Measurements from ENCODE around the gene BRIP1. TPM values are rescaled to one million over a fixed set of nuclear protein-coding genes. Genes with fewer than 3 reads are reported as not detected.
"Not testable (repeated sequence)": the region's sequence is repeated elsewhere in the genome, so short reads cannot be mapped to it uniquely, and the experiment has no call there.

The BRIP1 gene
- total RNA-seq: 10 to 100 TPM; 14.1 to 15.8 TPM

DNA sequence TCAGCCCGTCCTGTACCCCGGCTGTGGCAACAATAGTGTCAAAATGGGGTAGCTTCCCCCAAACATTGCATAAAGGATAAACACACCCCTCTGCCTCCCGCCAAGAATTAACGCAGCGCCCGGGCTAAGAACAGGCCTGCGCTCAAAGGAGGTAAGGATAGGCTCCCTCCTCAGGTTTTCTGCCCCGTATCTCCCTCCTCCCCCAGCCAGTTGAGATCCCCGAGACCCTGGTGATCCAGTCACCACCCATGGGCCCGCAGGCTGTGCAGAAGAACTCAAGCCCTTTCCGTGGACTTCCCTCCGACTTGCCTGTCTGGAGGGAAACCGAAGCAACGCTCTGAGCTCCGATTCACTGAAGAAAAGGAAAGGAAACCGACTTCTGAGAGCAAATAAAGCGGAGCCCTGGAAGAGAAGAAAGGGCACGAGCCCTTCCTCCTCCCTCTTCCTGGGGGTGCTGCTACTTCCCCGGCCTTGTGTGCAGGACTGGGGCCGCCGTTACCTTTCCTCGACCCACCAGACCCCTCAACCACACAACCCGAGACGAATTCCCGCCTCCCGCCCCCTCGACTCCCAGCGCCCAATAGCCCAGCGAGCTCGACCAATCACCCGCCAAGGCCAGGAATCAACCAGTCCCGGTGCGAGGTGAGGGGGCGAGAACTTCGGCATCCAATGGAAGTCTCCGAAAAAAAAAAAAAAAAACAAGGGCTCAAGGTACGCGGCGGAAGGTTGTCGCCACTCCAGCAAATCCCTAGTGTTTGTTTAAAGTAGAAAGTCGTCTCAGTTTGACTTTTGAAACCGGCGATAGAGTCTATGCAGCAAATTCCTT, at the start of gene BRIP1:
Gene BRIP1, minus strand, starts transcription at position 554 of the 826 bp plus-strand sequence. CDS start 1,989 bp downstream, outside the sequence.
- ChIA-PET POLR2A (interaction anchor here (0.5 to 1.5 kb wide), 9 partner anchors 11 to 1746 kb away, joined by 3 to 6 read pairs (median 3); partner anchors contain the start of genes INTS2 and MED13), CTCF (interaction anchor here (0.6 to 2.7 kb wide), 7 partner anchors 10 to 246 kb away, joined by 3 to 10 read pairs (median 4); partner anchors contain the start of gene MED13)
- no peaks in the 10 kb centered on the region for H3K27me3 Mint-ChIP-seq
- peak within 1 kb of the TSS; percentile 89 for H3K27ac Mint-ChIP-seq
- intact Hi-C loops (cut with micrococcal nuclease): loop anchor here (1.0 kb wide), 2 partner anchors 65 to 203 kb away; no protein-coding TSS in a partner anchor
- peaks cover 28% of the 10 kb centered on the region for H3K4me1 Mint-ChIP-seq (ENCODE audit: low read depth)
- H3K9me3 Mint-ChIP-seq: no peaks in the 10 kb centered on the region
- peak within 1 kb of the TSS; percentile 96 for H3K4me3 Mint-ChIP-seq
- DNase-seq: peak; percentile 95
- H3K36me3 Mint-ChIP-seq: peaks cover 9% of the 10 kb centered on the region

DNA sequence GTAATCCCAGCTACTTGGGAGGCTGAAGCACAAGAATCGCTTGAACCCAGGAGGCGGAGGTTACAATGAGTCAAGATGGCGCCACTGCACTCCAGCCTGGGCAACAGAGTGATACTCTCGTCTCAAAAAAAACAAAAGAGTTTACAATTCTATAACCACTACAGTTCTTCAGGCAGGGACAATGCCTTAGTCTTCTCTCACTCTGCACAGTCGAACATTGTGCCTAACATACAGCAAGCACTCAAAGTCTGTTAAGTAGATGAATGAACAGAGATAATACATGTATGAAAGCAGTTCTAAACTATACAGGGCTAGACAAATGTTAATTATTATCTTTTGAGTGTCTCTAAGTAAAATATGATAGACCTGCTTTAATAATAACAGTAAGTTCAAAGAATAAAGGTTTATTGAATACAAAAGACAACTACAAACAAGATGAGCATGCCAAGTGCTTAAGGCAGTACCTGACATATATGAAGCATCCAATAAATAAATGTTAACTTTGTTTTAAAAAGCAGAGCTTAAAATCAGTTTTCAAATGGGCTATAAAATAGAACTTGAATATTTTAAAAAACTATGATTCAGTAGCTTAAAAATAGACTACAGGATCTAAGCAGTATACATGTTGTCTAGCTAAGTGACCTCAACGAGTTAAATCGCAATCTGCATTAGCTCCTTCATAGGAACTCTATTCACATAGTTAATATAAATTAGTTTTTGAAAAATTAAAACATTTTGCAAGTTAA, 45.1 kb upstream of the BRIP1 start:
- H3K27ac Mint-ChIP-seq: no peak overlapping the region
- ChIA-PET POLR2A (no interaction called here), CTCF (no interaction called here)
- intact Hi-C loops (cut with micrococcal nuclease): no loop called here
- no peak for DNase-seq
- no peaks in the 10 kb centered on the region for H3K4me1 Mint-ChIP-seq (ENCODE audit: low read depth)
- H3K36me3 Mint-ChIP-seq: peaks cover 28% of the 10 kb centered on the region
- no peaks in the 10 kb centered on the region for H3K27me3 Mint-ChIP-seq
- H3K4me3 Mint-ChIP-seq: no peak overlapping the region
- no peaks in the 10 kb centered on the region for H3K9me3 Mint-ChIP-seq

DNA sequence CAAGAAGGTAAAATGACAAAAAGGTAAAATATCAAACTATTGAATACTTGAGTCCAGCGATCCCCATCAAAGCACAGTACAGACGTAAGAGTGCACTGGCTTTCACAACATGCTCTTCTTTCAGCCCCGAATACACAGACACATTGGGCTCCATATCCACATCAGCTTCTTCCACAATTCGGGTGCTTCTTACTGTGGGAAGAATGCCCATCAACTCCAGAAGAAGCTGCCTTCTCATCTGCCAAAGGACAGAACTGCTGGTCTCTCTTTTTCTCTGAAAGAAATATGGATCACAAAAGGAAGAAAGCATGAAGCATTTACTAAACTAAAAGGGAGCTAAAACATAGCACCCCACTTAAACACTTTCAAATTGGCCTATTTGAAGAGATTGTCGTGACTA, 44.0 kb upstream of the BRIP1 start:
- no peak for DNase-seq
- Mint-ChIP-seq H3K4me1 (ENCODE audit: low read depth) (no peaks in the 10 kb centered on the region), H3K27ac (no peak overlapping the region), H3K27me3 (no peaks in the 10 kb centered on the region), H3K9me3 (no peaks in the 10 kb centered on the region), H3K36me3 (peaks cover 35% of the 10 kb centered on the region), H3K4me3 (no peak overlapping the region)
- ChIA-PET POLR2A (no interaction called here), CTCF (interaction anchor here (1.7 kb wide), 1 partner anchor 202 kb away, joined by 3 read pairs; no protein-coding TSS in a partner anchor)
- intact Hi-C loops (cut with micrococcal nuclease): no loop called here

DNA sequence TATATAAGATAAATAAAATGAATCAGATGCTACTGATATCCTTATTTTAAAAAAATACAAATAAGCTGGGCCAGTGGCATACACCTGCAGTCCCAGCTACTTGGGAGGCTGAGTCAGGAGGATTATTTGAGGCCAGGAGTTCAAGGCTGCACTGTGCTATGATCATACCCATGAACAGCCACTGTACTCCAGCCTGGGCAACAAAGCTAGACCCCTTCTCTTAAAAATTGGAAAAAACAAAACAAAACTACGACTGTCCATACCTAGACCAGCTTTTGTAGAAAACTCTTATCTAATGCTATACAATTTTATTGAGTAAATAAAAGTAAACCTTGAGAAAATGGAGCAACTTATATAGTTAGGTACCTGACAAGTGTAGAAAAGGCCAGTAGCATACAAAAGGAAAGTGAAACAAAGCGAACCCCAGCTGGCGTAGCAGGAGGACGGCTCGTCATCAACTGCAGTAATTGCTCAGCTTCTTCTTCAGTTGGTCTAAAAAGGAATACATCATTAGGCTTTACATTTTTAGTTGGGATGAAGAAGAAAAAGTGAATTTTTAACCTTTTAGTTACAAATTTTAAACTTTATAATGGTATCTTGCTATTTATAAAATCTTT, 40.9 kb upstream of the BRIP1 start:
- Mint-ChIP-seq H3K36me3 (peaks cover 35% of the 10 kb centered on the region), H3K27me3 (no peaks in the 10 kb centered on the region), H3K4me1 (ENCODE audit: low read depth) (no peaks in the 10 kb centered on the region), H3K9me3 (no peaks in the 10 kb centered on the region), H3K27ac (peak overlapping the region; percentile 51), H3K4me3 (peak overlapping the region; percentile 12)
- ChIA-PET POLR2A (no interaction called here), CTCF (interaction anchor here (0.6 to 1.3 kb wide), 3 partner anchors 12 to 162 kb away, joined by 3 to 5 read pairs (median 4); partner anchors contain the start of gene BRIP1)
- peak; percentile 60 for DNase-seq
- intact Hi-C loops (cut with micrococcal nuclease): no loop called here

DNA sequence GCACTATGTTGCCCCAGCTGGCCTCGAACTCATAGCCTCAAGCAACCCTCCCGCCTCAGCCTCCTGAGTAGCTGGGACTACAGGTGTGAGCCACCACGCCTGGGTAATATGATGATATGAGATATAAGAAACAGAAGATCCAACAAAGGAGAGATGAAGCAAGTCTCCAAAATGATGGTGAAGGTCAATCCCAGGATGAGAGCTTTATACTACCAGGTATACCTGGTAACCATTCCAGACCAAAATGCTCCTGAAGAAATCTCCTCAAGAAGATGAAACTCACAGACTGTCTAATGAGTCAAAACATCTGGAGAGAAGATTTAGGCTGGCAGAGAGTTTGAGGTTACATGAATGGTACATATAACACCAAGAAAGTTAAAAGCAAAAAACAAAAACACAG, 39.9 kb upstream of the BRIP1 start:
- intact Hi-C loops (cut with micrococcal nuclease): no loop called here
- Mint-ChIP-seq H3K9me3 (no peaks in the 10 kb centered on the region), H3K27ac (no peak overlapping the region), H3K27me3 (no peaks in the 10 kb centered on the region), H3K36me3 (peaks cover 38% of the 10 kb centered on the region), H3K4me3 (no peak overlapping the region), H3K4me1 (ENCODE audit: low read depth) (no peaks in the 10 kb centered on the region)
- ChIA-PET CTCF (interaction anchor here (1.3 kb wide), 1 partner anchor 195 kb away, joined by 3 read pairs; no protein-coding TSS in a partner anchor), POLR2A (no interaction called here)
- no peak for DNase-seq

DNA sequence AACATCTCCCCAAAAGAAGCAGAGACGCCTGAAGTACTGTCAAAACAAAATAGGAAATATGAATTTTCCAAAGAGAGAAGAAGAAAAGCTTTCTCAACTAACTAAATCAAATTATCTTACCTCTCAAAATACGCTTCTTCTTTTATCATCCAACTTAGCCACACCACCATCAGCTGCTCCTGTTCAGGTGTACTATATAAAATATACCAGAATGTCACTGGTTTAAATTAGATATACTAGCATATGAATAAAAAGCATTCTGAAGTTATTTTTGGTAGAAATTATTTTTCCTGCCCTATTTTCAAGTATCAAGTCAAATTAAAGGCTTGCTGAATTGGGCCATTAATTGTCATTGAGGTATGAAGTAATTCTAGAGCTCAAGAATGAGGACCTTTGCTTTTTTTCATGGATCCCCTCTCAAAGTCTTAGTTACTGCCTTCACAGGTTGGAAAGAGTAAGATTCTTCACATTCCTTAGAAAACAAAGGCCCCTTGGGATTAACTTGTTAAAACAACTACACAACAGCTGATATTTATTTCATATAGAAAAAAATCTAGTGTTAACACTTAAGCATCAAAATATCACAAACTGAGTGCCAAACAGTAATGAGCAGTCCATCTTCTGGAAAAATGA, 34.3 kb upstream of the BRIP1 start:
- H3K36me3 Mint-ChIP-seq: peaks cover 29% of the 10 kb centered on the region
- H3K27me3 Mint-ChIP-seq: no peaks in the 10 kb centered on the region
- POLR2A ChIA-PET: no interaction called here
- CTCF ChIA-PET: no interaction called here
- intact Hi-C loops (cut with micrococcal nuclease): no loop called here
- H3K9me3 Mint-ChIP-seq: no peaks in the 10 kb centered on the region
- no peak overlapping the region for H3K27ac Mint-ChIP-seq
- H3K4me1 Mint-ChIP-seq (ENCODE audit: low read depth): no peaks in the 10 kb centered on the region
- no peak overlapping the region for H3K4me3 Mint-ChIP-seq
- DNase-seq: no peak

DNA sequence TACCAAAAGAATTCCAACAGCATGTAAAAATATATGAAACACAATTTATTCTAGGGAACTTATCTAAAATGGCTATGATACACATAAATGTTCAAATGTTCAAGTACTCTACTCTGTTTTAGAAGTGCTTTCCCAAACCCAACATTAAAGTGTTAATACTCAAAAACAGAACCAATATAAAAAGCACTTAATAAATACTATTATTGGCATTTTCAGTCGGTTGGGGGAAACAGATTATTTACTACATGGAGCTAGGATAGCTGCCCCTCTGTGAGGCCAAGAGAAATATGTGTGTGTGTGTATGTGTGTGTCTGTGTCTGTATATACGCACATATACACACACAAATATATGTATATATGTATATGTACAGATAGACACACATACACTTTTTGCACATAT, 32.1 kb upstream of the BRIP1 start:
- DNase-seq: no peak
- H3K4me3 Mint-ChIP-seq: no peak overlapping the region
- no peaks in the 10 kb centered on the region for H3K9me3 Mint-ChIP-seq
- intact Hi-C loops (cut with micrococcal nuclease): no loop called here
- no peaks in the 10 kb centered on the region for H3K27me3 Mint-ChIP-seq
- ChIA-PET CTCF (no interaction called here), POLR2A (interaction anchor here (0.6 kb wide), 1 partner anchor 1232 kb away, joined by 4 read pairs; no protein-coding TSS in a partner anchor)
- H3K4me1 Mint-ChIP-seq (ENCODE audit: low read depth): no peaks in the 10 kb centered on the region
- no peak overlapping the region for H3K27ac Mint-ChIP-seq
- H3K36me3 Mint-ChIP-seq: peaks cover 26% of the 10 kb centered on the region

DNA sequence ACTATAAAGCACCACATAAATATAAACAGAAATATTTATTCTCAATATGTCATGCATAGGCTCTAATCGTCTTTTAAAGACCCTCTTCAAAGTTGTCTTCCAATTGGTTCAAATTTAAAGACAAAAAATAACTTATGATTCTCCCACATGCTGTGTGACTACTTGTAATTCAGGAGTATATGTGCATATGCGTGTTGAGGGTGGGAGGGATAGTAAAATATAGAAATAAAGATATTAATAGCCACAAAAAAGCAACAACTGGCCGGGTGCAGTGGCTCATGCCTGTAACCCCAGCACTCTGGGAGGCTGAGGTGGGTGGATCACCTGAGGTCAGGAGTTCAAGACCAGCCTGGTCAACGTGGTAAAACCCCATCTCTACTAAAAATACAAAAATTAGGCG, 31.0 kb upstream of the BRIP1 start:
- POLR2A ChIA-PET; CTCF ChIA-PET; H3K27me3 Mint-ChIP-seq; H3K4me3 Mint-ChIP-seq; H3K4me1 Mint-ChIP-seq (ENCODE audit: low read depth); DNase-seq; intact Hi-C loops (cut with micrococcal nuclease); H3K9me3 Mint-ChIP-seq; H3K27ac Mint-ChIP-seq: not testable (repeated sequence)
- peaks cover 23% of the 10 kb centered on the region for H3K36me3 Mint-ChIP-seq

DNA sequence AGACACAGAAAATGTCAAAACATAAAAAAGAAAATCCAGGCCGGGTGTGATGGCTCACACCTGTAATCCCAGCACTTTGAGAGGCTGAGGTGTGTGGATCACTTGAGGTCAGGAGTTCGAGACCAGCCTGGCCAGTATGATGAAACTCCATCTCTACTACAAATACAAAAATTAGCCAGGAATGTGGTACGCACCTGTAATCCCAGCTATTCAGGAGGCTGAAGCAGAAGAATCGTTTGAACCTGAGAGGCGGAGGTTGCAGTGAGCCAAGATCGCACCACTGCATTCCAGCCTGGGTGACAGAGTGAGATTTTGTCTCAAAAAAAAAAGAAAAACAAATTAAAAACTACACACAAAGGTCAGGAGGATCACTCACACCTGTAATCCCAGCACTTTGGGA, 24.4 kb upstream of the BRIP1 start:
- H3K27ac Mint-ChIP-seq; POLR2A ChIA-PET; intact Hi-C loops (cut with micrococcal nuclease); H3K4me3 Mint-ChIP-seq; DNase-seq; H3K27me3 Mint-ChIP-seq; H3K9me3 Mint-ChIP-seq; CTCF ChIA-PET; H3K4me1 Mint-ChIP-seq (ENCODE audit: low read depth): not testable (repeated sequence)
- H3K36me3 Mint-ChIP-seq: peaks cover 25% of the 10 kb centered on the region

DNA sequence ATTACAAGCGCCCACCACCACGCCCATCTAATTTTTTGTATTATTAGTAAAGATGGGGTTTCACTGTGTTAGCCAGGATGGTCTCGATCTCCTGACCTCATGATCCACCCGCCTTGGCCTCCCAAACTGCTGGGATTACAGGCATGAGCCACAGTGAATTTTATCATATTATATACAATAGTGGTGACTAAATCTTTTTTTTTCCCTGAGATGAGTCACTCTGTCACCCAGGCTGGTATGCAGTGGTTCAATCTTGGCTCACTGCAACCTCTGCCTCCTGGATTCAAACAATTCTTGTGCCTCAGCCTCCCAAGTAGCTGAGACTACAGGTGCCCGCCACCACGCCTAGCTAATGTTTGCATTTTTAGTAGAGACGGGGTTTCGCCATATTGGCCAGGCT, 22.5 kb upstream of the BRIP1 start:
- H3K27me3 Mint-ChIP-seq; POLR2A ChIA-PET; H3K9me3 Mint-ChIP-seq; H3K4me3 Mint-ChIP-seq; intact Hi-C loops (cut with micrococcal nuclease); DNase-seq; H3K27ac Mint-ChIP-seq; H3K4me1 Mint-ChIP-seq (ENCODE audit: low read depth): not testable (repeated sequence)
- CTCF ChIA-PET: interaction anchor here (0.5 kb wide), 1 partner anchor 250 kb away, joined by 3 read pairs; no protein-coding TSS in a partner anchor
- H3K36me3 Mint-ChIP-seq: peaks cover 21% of the 10 kb centered on the region

DNA sequence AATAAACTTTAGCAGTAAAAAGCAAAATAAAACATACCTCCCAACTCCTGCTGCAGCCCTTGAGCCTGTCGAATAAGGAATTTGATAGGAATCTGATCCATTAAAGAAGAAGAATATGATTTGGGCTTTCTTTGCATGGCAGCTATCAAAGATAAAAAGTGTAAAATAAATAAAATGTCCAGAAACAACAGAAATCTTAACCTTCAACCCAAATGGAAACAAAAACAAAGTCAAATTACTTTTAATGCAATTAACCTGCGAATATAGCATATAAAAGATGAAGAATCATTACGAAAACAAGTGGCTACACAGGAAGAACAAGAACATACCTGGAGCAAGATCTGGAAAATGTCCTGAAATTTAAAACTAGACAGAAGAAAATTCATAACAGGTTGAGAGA, 21.5 kb upstream of the BRIP1 start:
- Mint-ChIP-seq H3K27me3 (no peaks in the 10 kb centered on the region), H3K4me1 (ENCODE audit: low read depth) (no peaks in the 10 kb centered on the region), H3K36me3 (peaks cover 20% of the 10 kb centered on the region), H3K27ac (no peak overlapping the region), H3K9me3 (no peaks in the 10 kb centered on the region), H3K4me3 (no peak overlapping the region)
- no peak for DNase-seq
- intact Hi-C loops (cut with micrococcal nuclease): no loop called here
- POLR2A ChIA-PET: no interaction called here
- CTCF ChIA-PET: no interaction called here

All from activated CD4-positive, alpha-beta memory T cell treated with anti-CD3 and anti-CD28 coated beads for 36 hours (primary cell).